Dendritic cell treated with granulocyte-macrophage colony-stimulating factor and Interleukin-4, amounts not matched to agents 40 ng/mL and 50 ng/mL, for 4 days (primary cell): ENCODE data around the gene TEDC2.

Source experiments
- H3K27ac Mint-ChIP-seq: one replicate; pipeline ENCODE4 v1.8.0; 2022; ENCODE audit warnings: mild to moderate bottlenecking, mixed read lengths
- H3K27me3 Mint-ChIP-seq: one replicate; pipeline ENCODE4 v1.8.0; 2022; ENCODE audit warnings: mild to moderate bottlenecking, mixed read lengths
- H3K36me3 Mint-ChIP-seq: one replicate; pipeline ENCODE4 v1.8.0; 2022; ENCODE audit warnings: low read depth, mixed read lengths
- H3K4me1 Mint-ChIP-seq: one replicate; pipeline ENCODE4 v1.8.0; 2022; ENCODE audit warnings: low read depth, mixed read lengths
- H3K4me3 Mint-ChIP-seq: one replicate; pipeline ENCODE4 v1.8.0; 2022; ENCODE audit warnings: mild to moderate bottlenecking, moderate library complexity, mixed read lengths
- H3K9me3 Mint-ChIP-seq: one replicate; pipeline ENCODE4 v1.8.0; 2022; ENCODE audit warnings: mixed read lengths
- intact Hi-C: fragments of 100-400 bp; cut with micrococcal nuclease; formaldehyde crosslinking; loops from one replicate; pipeline ENCODE4 v1.15.0; 2022

TEDC2 gene

DNA sequence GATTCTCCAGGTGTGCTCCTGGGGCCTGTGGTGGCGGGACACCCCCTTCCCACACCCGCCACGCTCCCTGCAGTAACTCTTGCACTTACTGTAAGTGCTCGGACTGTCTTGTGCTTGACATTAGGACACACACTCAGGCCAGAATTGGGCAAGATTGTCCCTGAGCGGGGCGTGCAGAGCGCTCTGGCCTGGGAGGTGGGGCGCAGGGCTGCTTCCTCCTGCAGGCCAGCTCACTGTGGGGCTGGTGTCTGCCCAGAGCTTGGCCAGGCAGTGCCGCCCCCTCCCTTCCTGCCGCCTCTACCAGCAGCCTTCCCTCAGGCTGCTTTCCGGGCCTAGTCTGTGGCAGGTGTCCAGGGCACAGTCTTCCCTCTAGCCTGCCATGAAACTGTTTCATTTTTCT lies 47.8 kb downstream of the TEDC2 start:
- peak overlapping the region; percentile 75 for H3K4me3 Mint-ChIP-seq
- H3K9me3 Mint-ChIP-seq, result no peaks in the 10 kb centered on the region
- peak overlapping the region; percentile 99 for H3K27ac Mint-ChIP-seq
- intact Hi-C loops, result loop anchor here (10.0 kb wide), 1 partner anchor 243 kb away; the partner anchor contains the start of gene RNPS1
- H3K27me3 Mint-ChIP-seq, result peaks cover 5% of the 10 kb centered on the region
- H3K4me1 Mint-ChIP-seq, result peaks cover 87% of the 10 kb centered on the region
- H3K36me3 Mint-ChIP-seq, result peaks cover 6% of the 10 kb centered on the region

DNA sequence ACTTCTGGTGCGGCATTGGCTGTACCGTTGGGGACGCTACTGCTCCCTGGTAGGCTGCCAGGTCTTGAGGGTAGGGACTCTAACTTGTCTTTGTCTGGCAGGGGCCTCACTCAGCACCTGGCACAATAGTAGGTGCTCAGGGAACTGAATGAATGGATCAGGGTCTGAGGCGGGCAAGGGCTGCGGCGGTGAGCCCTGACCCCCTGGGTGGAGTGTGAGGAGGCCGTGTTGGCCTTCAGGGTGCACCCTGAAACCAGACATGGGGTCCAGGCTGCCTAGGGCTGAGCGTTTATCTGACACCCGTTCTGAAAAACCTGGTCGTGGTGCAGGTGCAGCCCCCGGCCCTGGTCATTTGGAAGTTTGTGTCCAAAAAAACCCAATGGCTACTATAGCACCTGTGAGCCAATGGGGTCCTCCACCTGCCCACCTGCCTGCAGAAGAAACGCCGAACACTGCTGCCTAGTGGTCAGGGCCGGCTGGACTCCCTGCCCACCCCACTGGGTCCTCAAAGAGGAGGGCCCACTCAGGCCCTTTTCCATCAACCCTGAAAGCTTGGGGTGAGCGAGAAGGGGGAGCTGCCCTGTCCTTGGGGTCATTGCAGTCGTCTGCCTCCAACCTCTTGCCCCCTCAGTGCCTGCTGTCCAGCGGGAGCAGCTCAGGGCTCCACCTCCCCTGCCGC lies 49.0 kb downstream of the TEDC2 start:
- intact Hi-C loops, result loop anchor here (10.0 kb wide), 1 partner anchor 244 kb away; the partner anchor contains the start of gene RNPS1
- Mint-ChIP-seq H3K4me3 (no peak overlapping the region), H3K27me3 (peaks cover 7% of the 10 kb centered on the region), H3K4me1 (peaks cover 90% of the 10 kb centered on the region), H3K9me3 (no peaks in the 10 kb centered on the region), H3K36me3 (peaks cover 9% of the 10 kb centered on the region), H3K27ac (peak overlapping the region; percentile 99)

DNA sequence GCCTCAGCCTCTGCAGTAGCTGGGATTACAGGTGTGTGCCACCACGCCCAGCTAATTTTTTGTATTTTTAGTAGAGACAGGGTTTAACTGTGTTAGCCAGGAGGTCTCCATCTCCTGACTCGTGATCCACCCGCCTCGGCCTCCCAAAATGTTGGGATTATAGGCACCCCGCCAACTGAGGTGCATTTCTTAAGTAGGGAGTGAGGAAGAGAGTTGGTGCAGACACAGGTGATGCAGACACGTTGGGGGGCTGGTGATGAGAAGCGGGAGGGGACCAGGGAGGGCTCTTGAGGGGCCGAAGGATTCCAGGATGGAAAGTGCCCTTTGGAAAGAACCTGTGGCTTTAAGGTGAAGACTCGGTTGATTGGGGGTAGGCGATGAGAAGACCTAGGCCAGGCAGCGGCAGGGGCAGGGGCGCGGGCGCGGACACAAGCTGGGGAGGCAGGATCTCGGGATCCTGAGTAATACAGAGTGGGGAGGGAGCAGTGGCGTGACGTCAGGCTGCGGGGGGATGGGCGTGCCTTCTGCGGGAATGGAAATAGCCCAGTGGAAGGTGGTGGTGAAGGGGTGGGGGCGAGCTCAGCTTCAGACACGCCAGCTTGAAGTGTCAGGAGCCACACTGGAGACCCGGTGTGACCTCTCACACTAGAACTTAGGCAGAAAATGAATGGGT lies 51.4 kb downstream of the TEDC2 start:
- Mint-ChIP-seq H3K27me3 (peaks cover 7% of the 10 kb centered on the region), H3K27ac (peak overlapping the region; percentile 99), H3K4me1 (peaks cover 83% of the 10 kb centered on the region), H3K36me3 (peaks cover 27% of the 10 kb centered on the region), H3K4me3 (peak overlapping the region; percentile 14), H3K9me3 (no peaks in the 10 kb centered on the region)
- intact Hi-C loops, result no loop called here

DNA sequence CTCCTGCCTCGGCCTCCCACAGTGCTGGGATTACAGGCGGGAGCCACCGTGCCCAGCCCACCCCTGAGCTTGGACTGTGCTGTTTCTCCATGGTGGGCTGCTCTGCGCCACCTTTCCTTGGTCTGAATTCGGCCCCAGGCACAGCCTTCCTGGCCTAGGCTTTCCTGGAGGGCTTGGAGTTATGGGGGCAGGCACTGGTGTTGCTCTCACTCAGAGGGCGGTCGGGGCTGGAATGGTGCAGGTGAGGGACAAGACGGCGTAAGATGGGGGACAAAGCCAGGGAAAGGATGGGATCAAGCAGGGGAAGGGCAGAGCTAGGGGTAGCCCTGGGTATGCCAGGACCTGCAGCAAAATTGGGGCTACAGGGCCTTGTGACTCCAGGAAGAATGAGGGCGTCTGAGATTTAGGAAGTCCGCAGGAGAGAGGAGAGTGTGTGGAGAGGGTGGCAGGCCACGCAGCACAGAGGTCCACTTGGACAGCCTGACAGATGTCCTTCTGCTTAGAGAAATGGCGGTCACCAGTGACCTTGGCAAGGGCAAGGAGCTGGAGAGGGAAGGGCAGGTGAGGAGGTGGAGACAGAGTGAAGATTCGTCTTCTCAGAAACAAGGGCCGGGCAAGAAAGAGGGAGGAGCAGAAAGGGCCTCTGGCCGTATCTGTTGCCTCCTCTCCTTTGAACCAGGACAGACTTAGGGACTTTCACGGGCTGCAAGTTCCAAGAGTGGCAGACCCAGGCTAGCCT lies 52.3 kb downstream of the TEDC2 start:
- Mint-ChIP-seq H3K27ac (peak overlapping the region; percentile 99), H3K27me3 (peaks cover 7% of the 10 kb centered on the region), H3K4me3 (peak overlapping the region; percentile 73), H3K36me3 (peaks cover 36% of the 10 kb centered on the region), H3K9me3 (no peaks in the 10 kb centered on the region), H3K4me1 (peaks cover 83% of the 10 kb centered on the region)
- intact Hi-C loops, result no loop called here

DNA sequence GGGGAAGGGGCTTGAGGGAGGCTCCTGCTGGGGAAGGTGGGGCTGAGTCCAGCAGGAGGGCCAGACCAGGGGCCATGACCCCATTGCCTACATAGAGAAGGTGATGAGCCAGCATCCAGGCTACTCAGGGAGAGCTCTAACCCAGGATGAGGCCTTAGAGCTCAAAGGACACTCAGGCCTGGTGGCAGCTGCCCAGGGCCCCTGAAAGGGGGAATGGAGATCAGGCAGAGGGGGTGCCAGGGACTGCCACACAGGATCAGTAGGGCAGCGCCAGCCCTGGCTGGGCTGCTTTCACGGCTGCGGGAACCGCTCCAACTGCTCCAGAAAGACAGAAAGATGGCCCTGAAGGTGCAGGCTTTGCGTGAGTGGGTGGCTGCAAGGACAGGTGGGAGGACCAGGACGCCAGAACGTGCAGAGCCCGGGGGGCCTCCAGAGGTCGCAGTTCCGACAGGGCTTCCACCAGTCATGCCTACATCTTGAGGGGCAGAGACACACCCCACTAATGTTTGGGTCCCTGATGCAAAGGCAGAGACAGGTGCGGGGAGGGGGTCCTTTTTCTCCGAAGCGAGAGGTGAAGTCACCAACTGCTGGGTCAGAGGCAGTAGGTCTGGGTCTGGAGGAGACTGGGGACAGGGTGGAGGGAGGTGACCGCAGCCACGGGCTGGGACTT lies 53.0 kb downstream of the TEDC2 start:
- peaks cover 43% of the 10 kb centered on the region for H3K36me3 Mint-ChIP-seq
- intact Hi-C loops, result no loop called here
- no peaks in the 10 kb centered on the region for H3K9me3 Mint-ChIP-seq
- H3K4me3 Mint-ChIP-seq, result peak overlapping the region; percentile 73
- H3K4me1 Mint-ChIP-seq, result peaks cover 83% of the 10 kb centered on the region
- peaks cover 7% of the 10 kb centered on the region for H3K27me3 Mint-ChIP-seq
- H3K27ac Mint-ChIP-seq, result peak overlapping the region; percentile 99

DNA sequence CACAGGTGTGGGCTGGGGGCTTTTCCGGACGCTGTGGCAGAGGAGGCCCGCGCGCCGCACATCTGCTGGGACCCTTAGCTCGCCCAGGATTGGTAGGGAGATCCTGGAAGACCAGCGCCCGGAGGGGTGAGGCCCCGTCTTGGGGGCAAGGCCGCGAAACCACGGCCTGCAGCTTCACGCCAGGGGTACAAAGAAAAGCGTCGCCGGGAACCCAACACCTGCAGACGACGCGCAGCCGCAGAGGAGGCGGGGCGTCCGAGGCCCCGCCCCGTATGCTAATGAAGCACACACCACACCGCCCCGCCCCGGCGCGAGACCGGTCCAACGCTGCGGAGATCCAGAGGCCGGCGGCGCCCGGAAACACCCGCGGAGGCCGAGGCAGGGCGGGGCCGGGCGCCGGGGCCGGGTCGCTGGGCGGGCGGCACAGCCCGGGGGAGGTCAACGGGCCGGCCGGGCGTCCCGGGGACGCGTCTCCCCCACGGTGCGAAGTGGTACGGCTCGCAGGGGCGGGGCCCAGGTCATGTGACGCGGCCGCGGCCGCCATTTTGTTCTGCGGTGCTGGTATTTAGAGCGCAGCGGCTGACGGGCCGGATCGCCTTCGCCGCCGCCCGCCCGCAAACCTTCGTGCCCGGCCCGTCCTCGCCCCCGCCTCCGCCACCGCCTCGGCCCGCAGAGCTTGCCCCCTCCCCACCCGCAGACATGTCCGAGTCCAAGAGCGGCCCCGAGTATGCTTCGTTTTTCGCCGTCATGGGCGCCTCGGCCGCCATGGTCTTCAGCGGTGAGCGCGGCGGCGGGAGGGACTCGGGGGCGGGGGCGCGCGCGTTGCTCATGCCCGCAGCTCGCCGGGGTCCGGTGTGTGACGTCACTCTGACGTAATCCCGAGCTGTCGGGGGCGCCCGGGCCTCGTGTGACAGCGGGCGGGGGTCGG lies 53.8 kb downstream of the TEDC2 start, which contains the start of gene ATP6V0C:
Gene ATP6V0C (plus strand): TSS at position 548 of the 928 bp plus-strand sequence. CDS start 152 bp downstream, at position 700.
- H3K36me3 Mint-ChIP-seq, result peaks cover 51% of the 10 kb centered on the region
- intact Hi-C loops, result no loop called here
- H3K9me3 Mint-ChIP-seq, result no peaks in the 10 kb centered on the region
- peaks cover 7% of the 10 kb centered on the region for H3K27me3 Mint-ChIP-seq
- H3K4me1 Mint-ChIP-seq, result peaks cover 83% of the 10 kb centered on the region
- peak within 1 kb of the TSS; percentile 99 for H3K27ac Mint-ChIP-seq
- peak within 1 kb of the TSS; percentile 91 for H3K4me3 Mint-ChIP-seq
